ENCODE results near the gene ITFG1.

Gene ITFG1

GRCh38 chr16:47320546-47321310 is 140.1 kb downstream of the ITFG1 start:
- DNase-seq, result no peak

- DNase-seq, result no peak
Measured at GRCh38 chr16:47317465-47318240, 143.2 kb downstream of the ITFG1 start.

- no peak for DNase-seq
Measured at GRCh38 chr16:47316442-47317015, 144.3 kb downstream of the ITFG1 start.

- DNase-seq, result no peak
Measured at GRCh38 chr16:47311738-47312505, 148.9 kb downstream of the ITFG1 start.

DNA sequence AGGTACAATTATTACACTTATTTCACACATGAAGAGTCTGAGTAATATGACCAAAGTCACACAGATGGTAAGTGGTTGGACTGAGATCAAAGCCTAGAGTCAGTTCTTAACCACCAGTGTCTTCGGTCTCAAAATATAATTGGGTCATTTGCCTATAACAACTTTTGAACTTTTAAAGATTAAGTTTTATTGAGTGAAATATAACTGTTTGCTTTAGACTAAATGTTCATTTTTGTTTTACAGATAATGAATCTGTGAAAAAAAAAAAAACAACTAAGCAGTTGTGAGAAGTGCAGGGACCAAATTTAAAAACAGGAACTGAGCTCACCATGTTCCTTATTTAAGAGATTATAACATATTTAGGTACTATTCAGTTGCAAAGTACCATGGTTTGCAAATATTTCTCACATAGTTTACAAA is 150.1 kb downstream of the ITFG1 start:
- DNase-seq, result no peak

GRCh38 chr16:47309581-47310312 is 151.1 kb downstream of the ITFG1 start:
- DNase-seq, result no peak

GRCh38 chr16:47308601-47309000 is 152.3 kb downstream of the ITFG1 start:
- no peak for DNase-seq

GRCh38 chr16:47304563-47304962 is 156.3 kb downstream of the ITFG1 start:
- DNase-seq, result no peak

DNA sequence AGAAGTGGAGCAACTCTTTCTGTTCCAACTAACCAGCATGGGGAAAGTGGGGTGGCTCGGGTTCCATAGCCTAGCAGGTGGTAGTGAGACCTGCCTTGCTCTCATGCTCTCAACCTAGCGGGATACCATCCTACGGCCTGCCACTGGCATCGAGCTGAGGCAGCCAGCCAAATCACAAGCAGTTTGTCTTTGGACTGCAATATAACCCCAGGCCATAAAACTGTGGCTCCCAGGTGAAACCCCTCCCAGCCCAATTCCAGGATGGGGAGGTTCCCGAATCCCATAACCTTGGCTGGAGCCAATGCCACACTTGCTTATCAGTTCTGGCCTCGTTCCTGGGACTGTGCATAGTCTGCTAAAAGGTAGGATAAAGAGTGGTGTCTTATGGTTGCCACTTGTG is 161.3 kb downstream of the ITFG1 start:
- DNase-seq, result no peak

GRCh38 chr16:47284999-47285398 is 175.9 kb downstream of the ITFG1 start:
- DNase-seq, result no peak

GRCh38 chr16:47278306-47278970 is 182.4 kb downstream of the ITFG1 start:
- DNase-seq, result no peak

DNA sequence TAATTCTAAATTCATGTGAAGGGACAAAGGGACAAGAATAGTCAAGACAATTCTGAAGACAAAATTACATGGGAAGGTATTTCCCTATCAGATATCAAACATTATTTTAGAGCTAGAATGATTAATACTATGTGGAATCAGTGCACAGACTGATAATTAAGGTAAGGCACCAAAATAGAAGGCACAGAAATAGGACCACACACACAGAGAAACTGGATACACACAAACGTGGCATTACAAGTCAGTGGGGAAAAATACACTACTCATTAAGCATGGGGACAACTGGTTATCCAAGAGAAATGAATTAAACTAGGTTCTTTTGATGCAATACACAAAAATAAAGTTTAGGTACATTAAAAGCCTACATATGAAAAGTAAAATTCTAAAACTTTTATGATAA is 184.3 kb downstream of the ITFG1 start:
- DNase-seq, result no peak

- no peak for DNase-seq
Measured at GRCh38 chr16:47262938-47263337, 197.9 kb downstream of the ITFG1 start.

- no peak for DNase-seq
Measured at GRCh38 chr16:47260503-47260902, 200.4 kb downstream of the ITFG1 start.

DNA sequence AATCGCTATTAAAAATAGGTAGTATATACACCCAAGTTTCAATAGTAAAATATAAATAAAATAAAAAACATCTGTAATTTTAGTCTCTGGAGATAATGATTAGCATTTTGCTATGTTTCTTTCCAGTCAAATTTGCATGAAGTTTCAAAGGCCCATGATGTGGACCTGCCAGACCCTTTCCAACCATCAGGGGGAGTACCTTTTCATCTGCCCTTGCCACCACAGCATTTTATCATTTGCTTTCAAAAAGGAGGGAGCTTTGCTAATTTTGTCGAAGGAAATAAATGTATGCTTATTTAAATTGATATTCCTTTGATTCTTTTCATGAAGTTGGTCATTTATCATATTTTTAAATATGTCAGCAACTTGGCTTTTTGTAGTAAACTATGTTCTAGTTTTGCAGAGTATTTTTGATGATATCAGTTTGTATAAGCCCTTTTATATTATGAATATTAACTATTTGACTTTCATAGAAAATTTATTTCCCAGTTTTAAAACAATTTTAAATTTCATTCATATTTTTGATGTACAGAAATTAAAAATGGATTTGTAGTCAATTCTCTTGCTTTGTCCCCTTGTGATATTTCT is 201.9 kb downstream of the ITFG1 start:
- DNase-seq, result no peak

GRCh38 chr16:47254756-47255155 is 206.1 kb downstream of the ITFG1 start:
- no peak for DNase-seq

- no peak for DNase-seq
Measured at GRCh38 chr16:47250983-47251382, 209.9 kb downstream of the ITFG1 start.

DNA sequence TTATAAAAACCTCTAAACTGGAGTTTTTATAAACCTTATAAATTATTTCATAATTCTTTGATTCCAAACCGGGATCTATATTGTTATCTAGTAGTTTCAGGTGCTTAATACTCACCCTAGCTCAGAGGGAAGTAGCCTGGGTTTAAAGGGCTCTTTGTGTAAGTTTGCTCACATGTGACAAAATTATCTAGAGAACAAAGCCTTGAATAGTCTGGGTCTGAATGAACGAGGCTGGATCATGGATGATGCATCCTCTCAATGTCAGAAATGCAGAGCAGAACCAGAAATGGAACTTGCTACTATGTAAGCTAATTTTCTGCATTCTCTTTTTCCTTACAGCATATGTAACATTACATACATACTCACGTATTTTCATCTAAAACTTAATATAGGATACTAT is 213.2 kb downstream of the ITFG1 start:
- no peak for DNase-seq

- DNase-seq, result no peak
Measured at GRCh38 chr16:47244206-47244605, 216.7 kb downstream of the ITFG1 start.

DNA sequence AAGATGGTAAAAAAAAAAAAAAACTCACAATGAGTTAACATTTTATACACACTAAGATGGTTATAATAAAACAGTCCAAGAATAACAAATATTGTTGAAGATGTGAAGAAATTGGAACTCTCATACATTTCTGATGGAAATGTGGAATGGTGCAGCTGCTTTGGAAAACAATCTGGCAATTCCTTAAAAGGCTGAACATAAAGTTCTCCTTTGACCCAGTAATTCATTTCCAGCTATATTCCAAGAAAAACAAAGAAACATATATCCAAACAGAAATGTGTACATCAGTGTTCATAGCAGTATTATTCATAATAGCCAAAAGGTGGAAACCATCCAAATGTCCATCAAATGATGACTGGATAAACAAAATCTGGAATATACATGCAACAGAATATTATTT is 219.8 kb downstream of the ITFG1 start:
- DNase-seq, result no peak

DNA sequence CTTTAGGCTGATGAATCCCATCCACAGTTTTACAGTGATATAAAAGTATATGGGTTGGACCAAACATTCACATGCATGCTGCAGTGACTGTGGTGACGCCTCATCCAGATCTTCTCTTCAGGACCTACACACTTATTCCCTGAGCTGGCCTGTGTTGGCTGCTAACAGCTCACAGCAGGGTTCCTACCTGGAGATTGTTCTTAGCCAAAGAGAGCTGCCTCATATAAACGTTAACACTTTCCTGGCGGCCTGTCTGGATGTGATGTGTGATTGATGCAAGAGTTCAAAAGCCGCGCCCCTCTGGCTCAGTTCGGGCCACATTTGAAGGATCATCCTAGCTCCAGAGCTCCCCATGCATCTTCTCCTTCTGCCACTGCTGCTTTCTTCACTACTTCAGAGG is 224.1 kb downstream of the ITFG1 start:
- DNase-seq, result no peak

DNA sequence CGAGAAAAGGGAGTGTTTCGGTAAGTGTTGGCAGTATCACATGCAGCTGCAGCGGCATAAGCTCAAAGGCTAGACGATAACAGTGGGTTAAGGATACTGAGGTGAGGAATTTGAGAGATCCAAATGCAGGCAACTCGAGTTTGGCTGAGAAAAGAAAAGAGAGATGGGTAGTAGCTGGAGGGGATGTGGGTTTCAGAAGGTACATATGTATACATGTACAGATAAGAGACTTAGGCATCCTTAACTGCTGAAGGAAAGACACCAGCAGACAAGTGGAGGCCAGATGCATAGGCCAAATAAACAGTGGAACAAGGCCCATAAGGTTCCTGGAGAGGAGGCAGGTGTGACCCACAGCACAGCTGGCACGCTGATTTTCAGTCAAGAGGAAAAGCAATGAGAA is 230.6 kb downstream of the ITFG1 start:
- no peak for DNase-seq

Measured in activated effector memory CD4-positive, alpha-beta T cell treated with anti-CD3 and anti-CD28 coated beads, Interleukin-2, amount 50 U/mL, for 16 hours (primary cell).